Chondrocyte (in vitro differentiated cells): ENCODE data around the gene GABBR1. TPM values are rescaled to one million over a fixed set of nuclear protein-coding genes. Genes with fewer than 3 reads are reported as not detected.
"Not testable (repeated sequence)": the region's sequence is repeated elsewhere in the genome, so short reads cannot be mapped to it uniquely, and the experiment has no call there.

Experiments used
- DNase-seq: peaks from one replicate; pipeline ENCODE4 v3.0.0; 2021; ENCODE audit warnings: mixed read lengths, low spot score
- H3K27ac Mint-ChIP-seq: one replicate; pipeline ENCODE4 v1.8.0; 2021; ENCODE audit warnings: mild to moderate bottlenecking, moderate library complexity, mixed read lengths; ENCODE audit not compliant: unreplicated experiment
- H3K27me3 Mint-ChIP-seq: 2 replicates; pipeline ENCODE4 v1.8.0; 2021; ENCODE audit warnings: low read depth, mixed read lengths
- H3K36me3 Mint-ChIP-seq: 2 replicates; pipeline ENCODE4 v1.8.0; 2021; ENCODE audit warnings: low read depth, mixed read lengths
- H3K4me1 Mint-ChIP-seq: 2 replicates; pipeline ENCODE4 v1.8.0; 2021; ENCODE audit warnings: low read depth, mild to moderate bottlenecking, mixed read lengths
- H3K4me3 Mint-ChIP-seq: one replicate; pipeline ENCODE4 v1.8.0; 2021; ENCODE audit warnings: mild to moderate bottlenecking, moderate library complexity, mixed read lengths; ENCODE audit not compliant: unreplicated experiment
- H3K9me3 Mint-ChIP-seq: 2 replicates; pipeline ENCODE4 v1.8.0; 2021; ENCODE audit warnings: low read depth, mixed read lengths
- total RNA-seq: library from RNA; stranded (reverse); gene quantifications from 3 replicates; pipeline ENCODE4 v1.2.1, GENCODE V29; 2021
- TF ChIP-seq, protein P1 (sequence below): fragments of 200-600 bp; sonication (generic); IDR thresholded peaks from 2 replicates; pipeline ENCODE4 v1.5.0; 2021; ENCODE audit warnings: antibody characterized with exemption, mild to moderate bottlenecking, moderate library complexity

GABBR1 gene
- total RNA-seq, 1 donor from 2014 or later: 50.7 TPM

DNA sequence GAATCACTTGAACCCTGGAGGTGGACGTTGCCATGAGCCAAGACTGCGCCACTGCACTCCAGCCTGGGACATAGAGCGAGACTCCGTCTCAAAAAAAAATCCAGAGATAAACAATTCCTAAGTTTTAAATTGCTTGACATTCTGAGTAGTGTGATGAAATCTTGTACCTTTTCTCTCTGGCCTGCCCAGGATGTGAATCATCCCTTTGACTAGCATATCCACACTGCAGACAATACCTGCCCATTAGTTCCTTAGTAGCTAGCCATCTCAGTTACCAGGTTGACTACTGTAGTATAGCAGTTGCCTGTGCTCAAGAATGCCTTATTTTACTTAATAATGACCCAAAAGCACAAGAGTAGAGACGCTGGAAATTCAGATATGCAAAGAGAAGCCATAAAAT, 45.1 kb upstream of the GABBR1 start:
- no peaks in the 10 kb centered on the region for H3K27me3 Mint-ChIP-seq
- no peak overlapping the region for H3K27ac Mint-ChIP-seq
- no peaks in the 10 kb centered on the region for H3K9me3 Mint-ChIP-seq
- DNase-seq: no peak
- no peaks in the 10 kb centered on the region for H3K36me3 Mint-ChIP-seq
- H3K4me1 Mint-ChIP-seq: peaks cover 8% of the 10 kb centered on the region
- TF ChIP-seq, protein P1, sequence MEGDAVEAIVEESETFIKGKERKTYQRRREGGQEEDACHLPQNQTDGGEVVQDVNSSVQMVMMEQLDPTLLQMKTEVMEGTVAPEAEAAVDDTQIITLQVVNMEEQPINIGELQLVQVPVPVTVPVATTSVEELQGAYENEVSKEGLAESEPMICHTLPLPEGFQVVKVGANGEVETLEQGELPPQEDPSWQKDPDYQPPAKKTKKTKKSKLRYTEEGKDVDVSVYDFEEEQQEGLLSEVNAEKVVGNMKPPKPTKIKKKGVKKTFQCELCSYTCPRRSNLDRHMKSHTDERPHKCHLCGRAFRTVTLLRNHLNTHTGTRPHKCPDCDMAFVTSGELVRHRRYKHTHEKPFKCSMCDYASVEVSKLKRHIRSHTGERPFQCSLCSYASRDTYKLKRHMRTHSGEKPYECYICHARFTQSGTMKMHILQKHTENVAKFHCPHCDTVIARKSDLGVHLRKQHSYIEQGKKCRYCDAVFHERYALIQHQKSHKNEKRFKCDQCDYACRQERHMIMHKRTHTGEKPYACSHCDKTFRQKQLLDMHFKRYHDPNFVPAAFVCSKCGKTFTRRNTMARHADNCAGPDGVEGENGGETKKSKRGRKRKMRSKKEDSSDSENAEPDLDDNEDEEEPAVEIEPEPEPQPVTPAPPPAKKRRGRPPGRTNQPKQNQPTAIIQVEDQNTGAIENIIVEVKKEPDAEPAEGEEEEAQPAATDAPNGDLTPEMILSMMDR: no peak
- no peak overlapping the region for H3K4me3 Mint-ChIP-seq

DNA sequence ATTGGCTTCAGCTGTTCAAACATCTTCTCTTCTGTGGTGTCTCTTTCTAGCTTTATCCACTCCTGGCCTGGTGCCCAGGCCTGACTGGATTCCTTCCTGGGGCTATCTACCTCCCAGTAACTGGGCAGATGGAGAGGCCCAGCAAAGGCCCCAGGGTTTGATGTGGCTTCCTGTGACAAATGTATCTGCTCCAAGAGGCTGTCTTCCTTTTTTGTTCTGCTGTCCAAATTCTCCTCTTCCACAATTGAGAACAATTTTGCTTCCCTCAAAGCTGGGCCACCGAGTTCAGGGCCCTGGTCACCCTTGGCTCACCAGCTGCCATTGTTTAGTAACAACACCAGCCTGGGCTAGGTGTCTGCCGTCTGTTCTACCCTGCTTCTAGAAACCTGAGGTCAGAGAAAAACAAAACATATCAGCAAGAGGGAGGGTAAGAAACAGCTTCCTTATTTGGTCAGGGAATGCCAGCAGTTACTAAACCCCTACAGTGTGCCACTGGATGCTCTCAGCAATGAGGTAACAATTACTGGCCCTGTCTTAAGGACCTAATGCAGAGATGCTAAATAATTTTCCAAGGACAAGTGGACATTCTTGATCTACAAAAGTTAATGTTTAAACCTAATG, 44.1 kb upstream of the GABBR1 start:
- H3K36me3 Mint-ChIP-seq: no peaks in the 10 kb centered on the region
- DNase-seq: no peak
- TF ChIP-seq, protein P1: no peak
- H3K27me3 Mint-ChIP-seq: peaks cover 2% of the 10 kb centered on the region
- H3K9me3 Mint-ChIP-seq: no peaks in the 10 kb centered on the region
- peaks cover 8% of the 10 kb centered on the region for H3K4me1 Mint-ChIP-seq
- no peak overlapping the region for H3K4me3 Mint-ChIP-seq
- peak overlapping the region; percentile 65 for H3K27ac Mint-ChIP-seq

DNA sequence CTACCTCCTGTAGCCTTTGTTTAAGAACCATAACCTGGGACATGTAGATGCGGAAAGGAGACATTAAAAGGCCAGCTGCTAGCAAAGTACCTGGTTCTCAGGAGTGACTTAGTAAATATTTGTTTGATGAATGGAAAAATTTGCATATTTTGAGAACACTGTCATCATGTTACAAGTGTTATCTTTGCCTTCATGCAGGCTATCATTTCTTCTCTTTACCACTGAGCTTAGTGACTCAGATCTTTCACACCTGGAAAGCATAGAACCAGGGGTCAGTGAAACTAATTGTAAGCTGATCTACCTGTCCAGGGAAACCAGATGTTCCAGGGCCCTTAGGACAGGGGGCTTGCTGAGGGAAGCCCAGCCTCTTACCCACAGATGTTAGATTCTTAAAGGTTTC, 42.6 kb upstream of the GABBR1 start:
- TF ChIP-seq, protein P1: no peak
- Mint-ChIP-seq H3K36me3 (no peaks in the 10 kb centered on the region), H3K9me3 (no peaks in the 10 kb centered on the region), H3K4me3 (no peak overlapping the region), H3K27me3 (peaks cover 6% of the 10 kb centered on the region), H3K27ac (no peak overlapping the region), H3K4me1 (peaks cover 13% of the 10 kb centered on the region)
- DNase-seq: no peak

- H3K27ac Mint-ChIP-seq: no peak overlapping the region
- H3K4me3 Mint-ChIP-seq: no peak overlapping the region
- no peaks in the 10 kb centered on the region for H3K9me3 Mint-ChIP-seq
- no peak for DNase-seq
- TF ChIP-seq, protein P1: no peak
- no peaks in the 10 kb centered on the region for H3K36me3 Mint-ChIP-seq
- H3K4me1 Mint-ChIP-seq: peaks cover 13% of the 10 kb centered on the region
- H3K27me3 Mint-ChIP-seq: peaks cover 8% of the 10 kb centered on the region
Measured at GRCh38 chr6:29674008-29674407, 41.0 kb upstream of the GABBR1 start.

- Mint-ChIP-seq H3K4me3 (no peak overlapping the region), H3K27ac (no peak overlapping the region), H3K36me3 (no peaks in the 10 kb centered on the region), H3K9me3 (no peaks in the 10 kb centered on the region), H3K4me1 (peaks cover 13% of the 10 kb centered on the region), H3K27me3 (peaks cover 8% of the 10 kb centered on the region)
- TF ChIP-seq, protein P1: no peak
- DNase-seq: no peak
Measured at GRCh38 chr6:29673161-29673560, 40.2 kb upstream of the GABBR1 start.

DNA sequence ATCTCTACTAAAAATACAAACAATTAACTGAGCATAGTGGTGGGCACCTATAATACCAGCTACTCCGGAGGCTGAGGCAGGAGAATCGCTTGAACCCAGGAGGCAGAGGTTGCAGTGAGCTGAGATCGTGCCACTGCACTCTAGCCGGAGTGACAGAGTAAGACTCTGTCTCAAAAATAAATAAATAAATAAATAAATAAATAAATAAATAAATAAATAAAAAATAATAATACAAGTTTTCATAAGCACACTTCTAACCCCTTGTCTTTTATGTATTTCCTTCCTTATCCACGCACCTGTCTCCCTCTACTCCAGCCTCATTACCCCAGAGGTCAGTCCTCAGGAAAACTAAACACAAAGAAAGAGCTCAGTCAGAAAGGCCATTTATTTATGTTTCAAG, 39.1 kb upstream of the GABBR1 start:
- not testable (repeated sequence) for DNase-seq, H3K27me3 Mint-ChIP-seq, H3K4me3 Mint-ChIP-seq, H3K9me3 Mint-ChIP-seq, H3K36me3 Mint-ChIP-seq, H3K27ac Mint-ChIP-seq
- peaks cover 15% of the 10 kb centered on the region for H3K4me1 Mint-ChIP-seq
